Stromal cell of bone marrow (primary cell): Measurements from ENCODE around the gene DRC3.
"Not testable (repeated sequence)": the region's sequence is repeated elsewhere in the genome, so short reads cannot be mapped to it uniquely, and the experiment has no call there.

ENCODE experiments used
- DNase-seq: peaks from one replicate; pipeline ENCODE4 v3.0.0-alpha.2; 2012; ENCODE audit warnings: low read depth

Gene DRC3

GRCh38 chr17:17941015-17941414 is 31.6 kb upstream of the DRC3 start:
- no peak for DNase-seq

GRCh38 chr17:17942846-17943245 is 29.8 kb upstream of the DRC3 start:
- DNase-seq, result no peak

- no peak for DNase-seq
Measured at GRCh38 chr17:17943281-17943984, 29.2 kb upstream of the DRC3 start.

GRCh38 chr17:17944242-17944641 is 28.4 kb upstream of the DRC3 start:
- DNase-seq, result no peak

GRCh38 chr17:17944743-17945142 is 27.9 kb upstream of the DRC3 start:
- no peak for DNase-seq

GRCh38 chr17:17946093-17946492 is 26.6 kb upstream of the DRC3 start:
- DNase-seq, result no peak

- no peak for DNase-seq
Measured at GRCh38 chr17:17947309-17947708, 25.4 kb upstream of the DRC3 start.

- no peak for DNase-seq
Measured at GRCh38 chr17:17947966-17948365, 24.7 kb upstream of the DRC3 start.

GRCh38 chr17:17950347-17950746 is 22.3 kb upstream of the DRC3 start:
- no peak for DNase-seq

- DNase-seq, result no peak
Measured at GRCh38 chr17:17950806-17951205, 21.9 kb upstream of the DRC3 start.

- no peak for DNase-seq
Measured at GRCh38 chr17:17951524-17951923, 21.1 kb upstream of the DRC3 start.

- DNase-seq, result no peak
Measured at GRCh38 chr17:17952691-17953090, 20.0 kb upstream of the DRC3 start.

- no peak for DNase-seq
Measured at GRCh38 chr17:17954079-17954478, 18.6 kb upstream of the DRC3 start.

GRCh38 chr17:17955790-17956341 is 16.8 kb upstream of the DRC3 start:
- not testable (repeated sequence) for DNase-seq

- no peak for DNase-seq
Measured at GRCh38 chr17:17957584-17957916, 15.1 kb upstream of the DRC3 start.

- DNase-seq, result no peak
Measured at GRCh38 chr17:17958982-17959381, 13.7 kb upstream of the DRC3 start.

- no peak for DNase-seq
Measured at GRCh38 chr17:17959520-17960361, 12.9 kb upstream of the DRC3 start.

GRCh38 chr17:17960500-17961030 is 12.1 kb upstream of the DRC3 start:
- DNase-seq, result no peak

GRCh38 chr17:17963066-17963465 is 9.6 kb upstream of the DRC3 start:
- no peak for DNase-seq

GRCh38 chr17:17963694-17964436 is 8.8 kb upstream of the DRC3 start:
- no peak for DNase-seq

GRCh38 chr17:17964710-17965109 is 8.0 kb upstream of the DRC3 start:
- no peak for DNase-seq

GRCh38 chr17:17965152-17965721 is 7.4 kb upstream of the DRC3 start:
- DNase-seq, result no peak
